HepG2 (cell line): Measurements from ENCODE around the gene SMYD1. TPM values are rescaled to one million over a fixed set of nuclear protein-coding genes. Genes with fewer than 3 reads are reported as not detected.

ENCODE experiments used
- CENPX ChIP-seq: sonication (generic); formaldehyde crosslinking; IDR thresholded peaks from 2 replicates; pipeline ENCODE4 v1.9.0; 2021; ENCODE audit warnings: mild to moderate bottlenecking, missing genetic modification reagents, moderate library complexity
- GZF1 ChIP-seq: sonication (generic); formaldehyde crosslinking; IDR thresholded peaks from 2 replicates; pipeline ENCODE4 v1.5.1; 2020; ENCODE audit warnings: mild to moderate bottlenecking, missing genetic modification reagents
- HOXA3 ChIP-seq: sonication (generic); formaldehyde crosslinking; IDR thresholded peaks from 2 replicates; pipeline ENCODE4 v1.5.0; 2020; ENCODE audit warnings: missing genetic modification reagents
- HOXD1 ChIP-seq: sonication (generic); formaldehyde crosslinking; IDR thresholded peaks from 2 replicates; pipeline ENCODE4 v1.5.0; 2020; ENCODE audit warnings: missing genetic modification reagents
- JDP2 ChIP-seq: sonication (generic); formaldehyde crosslinking; IDR thresholded peaks from 2 replicates; pipeline ENCODE4 v1.8.1; 2022; ENCODE audit warnings: missing genetic modification reagents, borderline replicate concordance
- MIER2 ChIP-seq: IDR thresholded peaks from 2 replicates; pipeline ENCODE4 v1.6.1; 2016; ENCODE audit warnings: missing biosample characterization, missing genetic modification reagents
- NR2C2 ChIP-seq: sonication (generic); formaldehyde crosslinking; IDR thresholded peaks from 2 replicates; pipeline ENCODE4 v1.4.0; 2020; ENCODE audit warnings: missing genetic modification reagents, mild to moderate bottlenecking, moderate library complexity, borderline replicate concordance
- ONECUT2 ChIP-seq: sonication (generic); formaldehyde crosslinking; IDR thresholded peaks from 2 replicates; pipeline ENCODE4 v1.4.0; 2020; ENCODE audit warnings: missing genetic modification reagents
- PAF1 ChIP-seq: IDR thresholded peaks from 2 replicates; pipeline ENCODE4 v1.6.1; 2016; ENCODE audit warnings: missing genetic modification reagents, missing compliant biosample characterization
- PAX8 ChIP-seq: sonication (generic); formaldehyde crosslinking; IDR thresholded peaks from 2 replicates; pipeline ENCODE4 v1.8.0; 2022; ENCODE audit warnings: mild to moderate bottlenecking, missing genetic modification reagents, borderline replicate concordance
- SAP130 ChIP-seq: IDR thresholded peaks from 2 replicates; pipeline ENCODE4 v1.6.1; 2016; ENCODE audit warnings: low read depth
- SMAD3 ChIP-seq: sonication (generic); formaldehyde crosslinking; IDR thresholded peaks from 2 replicates; pipeline ENCODE4 v1.4.0; 2020; ENCODE audit warnings: missing genetic modification reagents
- ZC3H13 ChIP-seq: sonication (generic); formaldehyde crosslinking; IDR thresholded peaks from 2 replicates; pipeline ENCODE4 v1.8.1; 2023; ENCODE audit warnings: mild to moderate bottlenecking, missing genetic modification reagents, moderate library complexity
- ZNF781 ChIP-seq: sonication (generic); formaldehyde crosslinking; IDR thresholded peaks from 2 replicates; pipeline ENCODE4 v1.5.1; 2020; ENCODE audit warnings: borderline replicate concordance, mild to moderate bottlenecking, missing genetic modification reagents; ENCODE audit errors: not compliant biosample characterization
- polyA plus RNA-seq, 8 experiments: library from polyadenylated mRNA; depleted of rRNA in 3 of 8; stranded (reverse) in 7 of 8; unstranded in 1 of 8; fragments of >200 nt; fragmentation: Illumina TruSeq in 4 of 8; extraction: Trizol in 4 of 8; gene quantifications; 2 replicates each; pipeline versions ENCODE4 v1.2.1 to v1.2.3, GENCODE V29; 2011 to 2016; ENCODE audit warnings: low read depth in 4 of 8, missing spikeins in 1 of 8, mixed read lengths in 1 of 8; ENCODE audit not compliant: insufficient read depth in 1 of 8
- total RNA-seq, 5 experiments: library from RNA; depleted of rRNA; stranded (reverse); fragments of >200 nt; fragmentation: Illumina TruSeq; extraction: Trizol; gene quantifications; 2 replicates each; pipeline ENCODE4 v1.2.3, GENCODE V29; 2016; ENCODE audit warnings: low read depth in 1 of 5
- TF ChIP-seq, protein P1 (sequence below): sonication (generic); formaldehyde crosslinking; IDR thresholded peaks from 2 replicates; pipeline ENCODE4 v1.4.0; 2020; ENCODE audit warnings: missing genetic modification reagents, borderline replicate concordance
- TF ChIP-seq, protein P2 (sequence below): IDR thresholded peaks from 2 replicates; pipeline ENCODE4 v1.6.1; 2012; ENCODE audit warnings: low read length, improper control_type of control experiment
- TF ChIP-seq, protein P3 (sequence below): sonication (generic); formaldehyde crosslinking; IDR thresholded peaks from 2 replicates; pipeline ENCODE4 v1.4.0; 2020; ENCODE audit warnings: mild to moderate bottlenecking, missing genetic modification reagents, borderline replicate concordance

Gene SMYD1
- total and polyA plus RNA-seq, 2 of the 13 experiments (the other 11 are each of a cell fraction or from before 2014, with no cell fraction given): not detected

DNA sequence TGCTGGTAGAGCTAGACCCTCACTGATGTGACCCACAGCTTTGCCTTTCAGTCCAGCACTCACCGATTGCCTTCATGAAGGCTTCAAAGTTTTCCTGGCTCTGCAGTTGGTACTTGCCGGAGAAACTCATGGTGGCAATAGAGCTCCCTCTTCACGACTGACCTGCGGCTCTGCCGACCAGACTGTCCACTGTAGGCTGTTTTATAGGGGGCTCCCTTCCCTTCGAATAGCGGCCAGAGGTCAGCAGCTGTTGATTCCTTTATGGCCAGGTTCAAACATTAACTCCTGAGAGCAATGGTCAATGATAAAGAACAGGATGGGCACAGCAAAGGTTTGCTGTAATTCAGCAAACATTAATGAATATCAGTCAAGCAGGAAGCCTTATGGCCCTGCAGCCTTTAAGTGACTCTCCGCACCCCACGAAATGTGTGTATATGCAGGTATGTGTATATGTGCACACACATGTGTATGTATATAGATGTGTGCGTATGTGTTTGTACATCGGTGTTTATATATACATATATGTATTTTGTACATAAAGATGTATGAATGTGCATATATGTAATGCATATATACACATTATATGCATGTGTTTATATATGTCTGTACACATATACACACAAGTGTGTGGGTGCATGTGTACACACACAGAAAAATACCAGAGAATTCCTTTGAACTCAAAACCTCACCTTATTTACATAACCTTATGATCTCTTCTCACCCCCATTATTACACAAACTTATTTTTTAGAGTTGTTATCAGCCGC, 60.4 kb downstream of the SMYD1 start, which contains the start of gene FABP1 (continued):
- peak; percentile 94 for TF ChIP-seq ZC3H13 (CRISPR knock-in tag)
- TF ChIP-seq, protein P1, sequence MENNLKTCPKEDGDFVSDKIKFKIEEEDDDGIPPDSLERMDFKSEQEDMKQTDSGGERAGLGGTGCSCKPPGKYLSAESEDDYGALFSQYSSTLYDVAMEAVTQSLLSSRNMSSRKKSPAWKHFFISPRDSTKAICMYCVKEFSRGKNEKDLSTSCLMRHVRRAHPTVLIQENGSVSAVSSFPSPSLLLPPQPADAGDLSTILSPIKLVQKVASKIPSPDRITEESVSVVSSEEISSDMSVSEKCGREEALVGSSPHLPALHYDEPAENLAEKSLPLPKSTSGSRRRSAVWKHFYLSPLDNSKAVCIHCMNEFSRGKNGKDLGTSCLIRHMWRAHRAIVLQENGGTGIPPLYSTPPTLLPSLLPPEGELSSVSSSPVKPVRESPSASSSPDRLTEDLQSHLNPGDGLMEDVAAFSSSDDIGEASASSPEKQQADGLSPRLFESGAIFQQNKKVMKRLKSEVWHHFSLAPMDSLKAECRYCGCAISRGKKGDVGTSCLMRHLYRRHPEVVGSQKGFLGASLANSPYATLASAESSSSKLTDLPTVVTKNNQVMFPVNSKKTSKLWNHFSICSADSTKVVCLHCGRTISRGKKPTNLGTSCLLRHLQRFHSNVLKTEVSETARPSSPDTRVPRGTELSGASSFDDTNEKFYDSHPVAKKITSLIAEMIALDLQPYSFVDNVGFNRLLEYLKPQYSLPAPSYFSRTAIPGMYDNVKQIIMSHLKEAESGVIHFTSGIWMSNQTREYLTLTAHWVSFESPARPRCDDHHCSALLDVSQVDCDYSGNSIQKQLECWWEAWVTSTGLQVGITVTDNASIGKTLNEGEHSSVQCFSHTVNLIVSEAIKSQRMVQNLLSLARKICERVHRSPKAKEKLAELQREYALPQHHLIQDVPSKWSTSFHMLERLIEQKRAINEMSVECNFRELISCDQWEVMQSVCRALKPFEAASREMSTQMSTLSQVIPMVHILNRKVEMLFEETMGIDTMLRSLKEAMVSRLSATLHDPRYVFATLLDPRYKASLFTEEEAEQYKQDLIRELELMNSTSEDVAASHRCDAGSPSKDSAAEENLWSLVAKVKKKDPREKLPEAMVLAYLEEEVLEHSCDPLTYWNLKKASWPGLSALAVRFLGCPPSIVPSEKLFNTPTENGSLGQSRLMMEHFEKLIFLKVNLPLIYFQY (CRISPR knock-in tag): peak; percentile 89
- peak; percentile 88 for TF ChIP-seq SAP130 (CRISPR knock-in tag)
- TF ChIP-seq ZNF781 (CRISPR knock-in tag): peak; percentile 84
- no peak for TF ChIP-seq CENPX (CRISPR knock-in tag)
- no peak for TF ChIP-seq PAX8
- 0 out of 2 replicates have a peak, but pooled peaks have one; percentile 72 for TF ChIP-seq PAF1
- peak; percentile 85; the same call in 1 of the 2 replicates for TF ChIP-seq HOXA3
- TF ChIP-seq ONECUT2 (CRISPR knock-in tag): 0 out of 2 replicates have a peak, but pooled peaks have one; percentile 5
- TF ChIP-seq MIER2: peak; percentile 77
- TF ChIP-seq NR2C2 (CRISPR knock-in tag): peak; percentile 94
- peak; percentile 72 for TF ChIP-seq GZF1 (CRISPR knock-in tag)
- TF ChIP-seq, protein P2, sequence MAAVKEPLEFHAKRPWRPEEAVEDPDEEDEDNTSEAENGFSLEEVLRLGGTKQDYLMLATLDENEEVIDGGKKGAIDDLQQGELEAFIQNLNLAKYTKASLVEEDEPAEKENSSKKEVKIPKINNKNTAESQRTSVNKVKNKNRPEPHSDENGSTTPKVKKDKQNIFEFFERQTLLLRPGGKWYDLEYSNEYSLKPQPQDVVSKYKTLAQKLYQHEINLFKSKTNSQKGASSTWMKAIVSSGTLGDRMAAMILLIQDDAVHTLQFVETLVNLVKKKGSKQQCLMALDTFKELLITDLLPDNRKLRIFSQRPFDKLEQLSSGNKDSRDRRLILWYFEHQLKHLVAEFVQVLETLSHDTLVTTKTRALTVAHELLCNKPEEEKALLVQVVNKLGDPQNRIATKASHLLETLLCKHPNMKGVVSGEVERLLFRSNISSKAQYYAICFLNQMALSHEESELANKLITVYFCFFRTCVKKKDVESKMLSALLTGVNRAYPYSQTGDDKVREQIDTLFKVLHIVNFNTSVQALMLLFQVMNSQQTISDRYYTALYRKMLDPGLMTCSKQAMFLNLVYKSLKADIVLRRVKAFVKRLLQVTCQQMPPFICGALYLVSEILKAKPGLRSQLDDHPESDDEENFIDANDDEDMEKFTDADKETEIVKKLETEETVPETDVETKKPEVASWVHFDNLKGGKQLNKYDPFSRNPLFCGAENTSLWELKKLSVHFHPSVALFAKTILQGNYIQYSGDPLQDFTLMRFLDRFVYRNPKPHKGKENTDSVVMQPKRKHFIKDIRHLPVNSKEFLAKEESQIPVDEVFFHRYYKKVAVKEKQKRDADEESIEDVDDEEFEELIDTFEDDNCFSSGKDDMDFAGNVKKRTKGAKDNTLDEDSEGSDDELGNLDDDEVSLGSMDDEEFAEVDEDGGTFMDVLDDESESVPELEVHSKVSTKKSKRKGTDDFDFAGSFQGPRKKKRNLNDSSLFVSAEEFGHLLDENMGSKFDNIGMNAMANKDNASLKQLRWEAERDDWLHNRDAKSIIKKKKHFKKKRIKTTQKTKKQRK: no peak
- TF ChIP-seq SMAD3: peak; percentile 86
- TF ChIP-seq, protein P3, sequence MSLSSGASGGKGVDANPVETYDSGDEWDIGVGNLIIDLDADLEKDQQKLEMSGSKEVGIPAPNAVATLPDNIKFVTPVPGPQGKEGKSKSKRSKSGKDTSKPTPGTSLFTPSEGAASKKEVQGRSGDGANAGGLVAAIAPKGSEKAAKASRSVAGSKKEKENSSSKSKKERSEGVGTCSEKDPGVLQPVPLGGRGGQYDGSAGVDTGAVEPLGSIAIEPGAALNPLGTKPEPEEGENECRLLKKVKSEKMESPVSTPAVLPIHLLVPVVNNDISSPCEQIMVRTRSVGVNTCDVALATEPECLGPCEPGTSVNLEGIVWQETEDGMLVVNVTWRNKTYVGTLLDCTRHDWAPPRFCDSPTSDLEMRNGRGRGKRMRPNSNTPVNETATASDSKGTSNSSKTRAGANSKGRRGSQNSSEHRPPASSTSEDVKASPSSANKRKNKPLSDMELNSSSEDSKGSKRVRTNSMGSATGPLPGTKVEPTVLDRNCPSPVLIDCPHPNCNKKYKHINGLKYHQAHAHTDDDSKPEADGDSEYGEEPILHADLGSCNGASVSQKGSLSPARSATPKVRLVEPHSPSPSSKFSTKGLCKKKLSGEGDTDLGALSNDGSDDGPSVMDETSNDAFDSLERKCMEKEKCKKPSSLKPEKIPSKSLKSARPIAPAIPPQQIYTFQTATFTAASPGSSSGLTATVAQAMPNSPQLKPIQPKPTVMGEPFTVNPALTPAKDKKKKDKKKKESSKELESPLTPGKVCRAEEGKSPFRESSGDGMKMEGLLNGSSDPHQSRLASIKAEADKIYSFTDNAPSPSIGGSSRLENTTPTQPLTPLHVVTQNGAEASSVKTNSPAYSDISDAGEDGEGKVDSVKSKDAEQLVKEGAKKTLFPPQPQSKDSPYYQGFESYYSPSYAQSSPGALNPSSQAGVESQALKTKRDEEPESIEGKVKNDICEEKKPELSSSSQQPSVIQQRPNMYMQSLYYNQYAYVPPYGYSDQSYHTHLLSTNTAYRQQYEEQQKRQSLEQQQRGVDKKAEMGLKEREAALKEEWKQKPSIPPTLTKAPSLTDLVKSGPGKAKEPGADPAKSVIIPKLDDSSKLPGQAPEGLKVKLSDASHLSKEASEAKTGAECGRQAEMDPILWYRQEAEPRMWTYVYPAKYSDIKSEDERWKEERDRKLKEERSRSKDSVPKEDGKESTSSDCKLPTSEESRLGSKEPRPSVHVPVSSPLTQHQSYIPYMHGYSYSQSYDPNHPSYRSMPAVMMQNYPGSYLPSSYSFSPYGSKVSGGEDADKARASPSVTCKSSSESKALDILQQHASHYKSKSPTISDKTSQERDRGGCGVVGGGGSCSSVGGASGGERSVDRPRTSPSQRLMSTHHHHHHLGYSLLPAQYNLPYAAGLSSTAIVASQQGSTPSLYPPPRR (CRISPR knock-in tag): peak; percentile 84
- TF ChIP-seq JDP2: peak; percentile 65; the same call in 1 of the 2 replicates
- TF ChIP-seq HOXD1 (CRISPR knock-in tag): peak; percentile 90
